Sigmoid colon (tissue), 3 donors: Measurements from ENCODE around the gene NFATC1.

ENCODE experiments used
- POLR2A ChIP-seq, 2 donors: fragments of 450-650 bp; IDR thresholded peaks; one replicate each; pipeline ENCODE4 v1.6.1; 2016; ENCODE audit warnings: antibody characterized with exemption in 2 of 2, mild to moderate bottlenecking in 2 of 2, moderate library complexity in 2 of 2
- TF ChIP-seq, protein P1 (sequence below), 4 experiments: fragments of 450-650 bp in 3 of 4; fragments of 200-600 bp in 1 of 4; IDR thresholded peaks; one replicate each; pipeline ENCODE4 v1.5.1; 2016 to 2019; ENCODE audit warnings: antibody characterized with exemption in 4 of 4, mild to moderate bottlenecking in 3 of 4, moderate library complexity in 2 of 4

DNA sequence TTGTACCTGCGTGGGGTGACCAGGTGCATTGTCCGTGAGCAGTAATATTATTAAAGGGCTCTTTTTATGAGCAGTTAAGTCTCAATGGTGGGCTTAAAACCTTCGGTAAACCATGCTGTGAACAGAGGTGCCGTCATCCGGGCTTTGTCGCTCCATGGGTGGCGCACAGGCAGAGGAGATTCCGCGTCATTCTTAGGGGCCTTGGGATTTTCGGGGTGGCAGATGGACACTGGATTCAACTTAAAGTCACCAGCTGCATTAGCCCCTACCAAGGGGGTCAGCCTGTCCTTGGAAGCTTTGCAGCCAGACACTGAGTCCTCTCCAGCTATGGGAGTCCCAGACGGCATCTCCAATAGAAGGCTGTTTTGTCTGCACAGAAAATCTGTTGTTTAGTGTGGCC is 107.7 kb downstream of the NFATC1 start:
- TF ChIP-seq, protein P1, sequence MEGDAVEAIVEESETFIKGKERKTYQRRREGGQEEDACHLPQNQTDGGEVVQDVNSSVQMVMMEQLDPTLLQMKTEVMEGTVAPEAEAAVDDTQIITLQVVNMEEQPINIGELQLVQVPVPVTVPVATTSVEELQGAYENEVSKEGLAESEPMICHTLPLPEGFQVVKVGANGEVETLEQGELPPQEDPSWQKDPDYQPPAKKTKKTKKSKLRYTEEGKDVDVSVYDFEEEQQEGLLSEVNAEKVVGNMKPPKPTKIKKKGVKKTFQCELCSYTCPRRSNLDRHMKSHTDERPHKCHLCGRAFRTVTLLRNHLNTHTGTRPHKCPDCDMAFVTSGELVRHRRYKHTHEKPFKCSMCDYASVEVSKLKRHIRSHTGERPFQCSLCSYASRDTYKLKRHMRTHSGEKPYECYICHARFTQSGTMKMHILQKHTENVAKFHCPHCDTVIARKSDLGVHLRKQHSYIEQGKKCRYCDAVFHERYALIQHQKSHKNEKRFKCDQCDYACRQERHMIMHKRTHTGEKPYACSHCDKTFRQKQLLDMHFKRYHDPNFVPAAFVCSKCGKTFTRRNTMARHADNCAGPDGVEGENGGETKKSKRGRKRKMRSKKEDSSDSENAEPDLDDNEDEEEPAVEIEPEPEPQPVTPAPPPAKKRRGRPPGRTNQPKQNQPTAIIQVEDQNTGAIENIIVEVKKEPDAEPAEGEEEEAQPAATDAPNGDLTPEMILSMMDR (IDR thresholded peaks at IDR 0.05), result no peak
- TF ChIP-seq POLR2A (IDR thresholded peaks at IDR 0.05), result no peak
